ENCODE results near the gene AGAP1. TPM values are rescaled to one million over a fixed set of nuclear protein-coding genes. Genes with fewer than 3 reads are reported as not detected.
A peak's percentile ranks its signal among the peaks of the same experiment; 100 is the strongest.

Gene AGAP1
- total and polyA plus RNA-seq, 11 donors: 5.9 to 21.6 (median 18.9) TPM

DNA sequence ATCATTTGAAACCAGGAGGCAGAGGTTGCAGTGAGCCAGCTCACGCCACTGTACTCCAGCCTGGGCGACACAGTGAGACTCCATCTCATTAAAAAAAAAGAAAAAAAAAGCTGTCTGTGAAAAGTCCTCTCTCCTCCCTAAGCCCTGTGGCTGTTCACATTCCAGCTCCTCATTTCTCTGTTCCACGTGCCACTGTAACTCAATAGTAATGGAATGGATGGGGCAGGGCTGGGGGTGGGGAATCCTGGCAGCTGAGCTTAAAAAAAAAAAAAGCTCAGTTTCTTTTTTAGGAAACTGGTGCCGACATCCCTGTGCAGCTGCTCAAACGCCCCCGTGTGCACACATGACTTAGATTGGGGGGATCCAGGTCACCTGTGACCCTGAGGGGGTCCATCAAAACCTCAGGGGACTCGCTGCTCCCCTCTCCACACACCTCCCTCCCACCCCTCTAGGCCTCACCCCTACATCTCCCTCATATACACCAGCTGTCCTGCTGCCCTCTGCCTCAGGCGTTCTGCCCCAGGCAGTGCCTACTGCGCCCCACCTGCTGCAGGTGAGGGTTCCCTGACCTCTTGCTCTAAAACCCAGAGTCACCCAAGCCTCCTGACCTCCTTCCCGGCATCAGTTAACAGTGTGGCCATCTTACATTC is 255.4 kb downstream of the AGAP1 start:
- WGBS, 4 donors: 59 to 67% (median 61%) methylated on average over 10 of the region's 10 CpGs
- H3K27me3 ChIP-seq: no peaks in the 10 kb centered on the region
- intact Hi-C loops (cut with DNase I): loop anchor here (5.0 to 10.0 kb wide), 8 partner anchors 72 to 1204 kb away; partner anchors contain the start of gene AGAP1 (in 1 of the 10)
- H3K9me3 ChIP-seq: no peaks in the 10 kb centered on the region
- no peak overlapping the region for H3K4me3 ChIP-seq
- peaks cover 0 to 43% (median 23%) of the 10 kb centered on the region in 9 donors for H3K36me3 ChIP-seq
- peaks cover 0 to 10% (median 1%) of the 10 kb centered on the region in 12 donors for H3K4me1 ChIP-seq
- DNase-seq (no peak), ATAC-seq (peak in 2 of 4 donors; percentile 12 to 25)
- TF ChIP-seq, protein P1, sequence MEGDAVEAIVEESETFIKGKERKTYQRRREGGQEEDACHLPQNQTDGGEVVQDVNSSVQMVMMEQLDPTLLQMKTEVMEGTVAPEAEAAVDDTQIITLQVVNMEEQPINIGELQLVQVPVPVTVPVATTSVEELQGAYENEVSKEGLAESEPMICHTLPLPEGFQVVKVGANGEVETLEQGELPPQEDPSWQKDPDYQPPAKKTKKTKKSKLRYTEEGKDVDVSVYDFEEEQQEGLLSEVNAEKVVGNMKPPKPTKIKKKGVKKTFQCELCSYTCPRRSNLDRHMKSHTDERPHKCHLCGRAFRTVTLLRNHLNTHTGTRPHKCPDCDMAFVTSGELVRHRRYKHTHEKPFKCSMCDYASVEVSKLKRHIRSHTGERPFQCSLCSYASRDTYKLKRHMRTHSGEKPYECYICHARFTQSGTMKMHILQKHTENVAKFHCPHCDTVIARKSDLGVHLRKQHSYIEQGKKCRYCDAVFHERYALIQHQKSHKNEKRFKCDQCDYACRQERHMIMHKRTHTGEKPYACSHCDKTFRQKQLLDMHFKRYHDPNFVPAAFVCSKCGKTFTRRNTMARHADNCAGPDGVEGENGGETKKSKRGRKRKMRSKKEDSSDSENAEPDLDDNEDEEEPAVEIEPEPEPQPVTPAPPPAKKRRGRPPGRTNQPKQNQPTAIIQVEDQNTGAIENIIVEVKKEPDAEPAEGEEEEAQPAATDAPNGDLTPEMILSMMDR (IDR thresholded peaks at IDR 0.05): no peak
- TF ChIP-seq POLR2A (IDR thresholded peaks at IDR 0.05): no peak
- no peak overlapping the region for H3K27ac ChIP-seq

DNA sequence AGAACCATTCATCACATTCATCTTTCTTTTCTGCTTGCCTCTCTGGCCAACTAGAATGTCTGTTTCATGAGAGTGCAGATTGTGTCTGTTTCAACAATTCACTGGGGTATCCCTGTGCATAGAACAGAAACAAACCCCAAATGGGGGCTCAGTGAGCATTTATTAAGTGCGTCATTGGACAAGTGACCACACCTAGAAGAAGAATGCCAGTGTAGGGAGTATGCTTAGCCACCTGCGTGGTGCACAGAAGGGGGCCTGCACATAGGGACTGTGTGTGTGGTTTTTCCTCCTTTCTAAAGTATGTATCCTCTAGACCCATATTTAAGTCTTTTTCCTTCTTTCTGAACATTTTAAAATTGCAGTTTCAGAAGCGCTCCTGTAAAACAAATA is 255.9 kb downstream of the AGAP1 start:
- TF ChIP-seq, protein P1 (IDR thresholded peaks at IDR 0.05): no peak
- TF ChIP-seq POLR2A (IDR thresholded peaks at IDR 0.05): no peak
- peaks cover 0 to 40% (median 26%) of the 10 kb centered on the region in 9 donors for H3K36me3 ChIP-seq
- DNase-seq (no peak), ATAC-seq (no peak)
- peaks cover 0 to 10% (median 1%) of the 10 kb centered on the region in 12 donors for H3K4me1 ChIP-seq
- no peak overlapping the region for H3K27ac ChIP-seq
- no peaks in the 10 kb centered on the region for H3K9me3 ChIP-seq
- H3K27me3 ChIP-seq: no peaks in the 10 kb centered on the region
- intact Hi-C loops (cut with DNase I): loop anchor here (5.0 to 10.0 kb wide), 8 partner anchors 72 to 1205 kb away; partner anchors contain the start of gene AGAP1 (in 1 of the 10)
- 89 to 96% (median 95%) methylated on average over 3 of the region's 3 CpGs for WGBS, 4 donors
- no peak overlapping the region for H3K4me3 ChIP-seq

DNA sequence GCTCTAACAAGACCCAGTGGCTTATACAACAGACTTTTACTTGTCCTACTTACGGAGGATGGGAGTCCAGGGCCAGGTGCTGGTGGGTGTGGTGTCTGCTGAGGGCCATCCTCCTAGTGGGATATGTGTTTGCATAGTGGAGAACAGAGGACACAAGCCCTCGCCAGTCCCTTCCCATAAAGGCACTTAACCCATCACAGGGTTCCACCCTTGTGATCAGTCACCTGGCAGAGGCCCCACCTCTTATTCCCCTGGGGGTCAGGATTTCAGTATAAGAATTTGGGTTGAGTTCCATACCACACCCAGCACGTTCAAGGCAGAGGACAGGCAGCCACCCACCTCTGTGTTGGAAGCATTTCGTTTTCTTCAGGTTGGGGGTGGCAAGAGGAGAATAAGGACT is 259.0 kb downstream of the AGAP1 start:
- Histone ChIP-seq H3K9me3 (no peaks in the 10 kb centered on the region), H3K27me3 (no peaks in the 10 kb centered on the region), H3K36me3 (peaks cover 0 to 39% (median 22%) of the 10 kb centered on the region in 9 donors), H3K4me3 (no peak overlapping the region), H3K4me1 (peaks cover 0 to 6% (median 0%) of the 10 kb centered on the region in 12 donors), H3K27ac (no peak overlapping the region)
- 88 to 94% (median 91%) methylated on average over 4 of the region's 4 CpGs for WGBS, 4 donors
- TF ChIP-seq POLR2A (IDR thresholded peaks at IDR 0.05): no peak
- TF ChIP-seq, protein P1 (IDR thresholded peaks at IDR 0.05): no peak
- intact Hi-C loops (cut with DNase I): no loop called here
- DNase-seq (no peak), ATAC-seq (no peak)

DNA sequence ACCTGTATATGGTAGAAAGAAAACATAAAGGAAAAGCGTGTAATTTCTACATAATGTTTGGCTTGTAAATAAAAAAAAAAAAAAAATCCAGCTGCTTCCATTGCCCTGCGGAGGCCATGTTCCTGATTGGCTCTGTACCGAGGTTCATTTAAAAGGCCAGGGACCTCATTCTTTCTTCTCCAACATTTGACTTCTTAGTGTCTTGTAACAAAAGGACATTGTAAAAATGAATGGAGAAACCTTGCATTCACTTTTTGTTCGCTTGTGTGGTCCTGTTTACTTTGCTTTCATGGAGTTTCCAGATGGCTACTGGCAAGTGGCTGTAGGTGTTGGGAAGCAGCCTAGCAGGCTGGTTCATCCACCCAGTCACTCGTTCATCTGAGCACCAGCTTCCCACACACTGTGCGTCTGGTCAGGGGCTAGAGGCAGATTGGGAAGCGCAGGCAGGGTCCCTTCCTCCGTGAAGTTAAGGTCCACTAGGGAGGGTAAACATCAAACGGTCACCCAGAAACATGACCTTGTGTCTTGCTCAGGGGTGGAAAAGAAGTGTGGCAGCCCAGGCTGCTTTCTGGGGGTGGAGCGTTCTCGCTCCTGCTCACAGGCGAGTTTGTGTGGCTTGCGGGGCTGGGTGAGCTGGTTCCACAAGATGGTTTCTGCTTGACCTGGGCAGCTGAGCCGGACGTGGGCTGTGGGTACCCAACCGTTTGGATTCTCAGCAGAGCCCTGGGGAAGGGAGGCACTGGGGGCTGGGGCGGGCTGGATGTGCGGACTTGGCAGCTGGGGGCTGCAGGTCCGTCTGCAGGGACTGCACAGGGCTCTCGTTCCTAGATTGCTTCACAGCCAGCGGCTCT is 260.7 kb downstream of the AGAP1 start:
- DNase-seq (no peak), ATAC-seq (no peak)
- WGBS, 4 donors: 90 to 96% (median 94%) methylated on average over 18 to 21 of the region's 21 CpGs
- H3K36me3 ChIP-seq: peaks cover 0 to 43% (median 22%) of the 10 kb centered on the region in 9 donors
- H3K27me3 ChIP-seq: no peaks in the 10 kb centered on the region
- H3K4me3 ChIP-seq: no peak overlapping the region
- H3K4me1 ChIP-seq: no peaks in the 10 kb centered on the region
- no peak for TF ChIP-seq POLR2A (IDR thresholded peaks at IDR 0.05)
- TF ChIP-seq, protein P1 (IDR thresholded peaks at IDR 0.05): no peak
- no peak overlapping the region for H3K27ac ChIP-seq
- intact Hi-C loops (cut with DNase I): no loop called here
- no peaks in the 10 kb centered on the region for H3K9me3 ChIP-seq

All from heart left ventricle (tissue), 16 donors.